ENCODE measurements around the gene NHS. TPM values are rescaled to one million over a fixed set of nuclear protein-coding genes. Genes with fewer than 3 reads are reported as not detected.

The NHS gene
- total and polyA plus RNA-seq, 2 experiments from 2014 or later, result 0.72 to 0.89 TPM

DNA sequence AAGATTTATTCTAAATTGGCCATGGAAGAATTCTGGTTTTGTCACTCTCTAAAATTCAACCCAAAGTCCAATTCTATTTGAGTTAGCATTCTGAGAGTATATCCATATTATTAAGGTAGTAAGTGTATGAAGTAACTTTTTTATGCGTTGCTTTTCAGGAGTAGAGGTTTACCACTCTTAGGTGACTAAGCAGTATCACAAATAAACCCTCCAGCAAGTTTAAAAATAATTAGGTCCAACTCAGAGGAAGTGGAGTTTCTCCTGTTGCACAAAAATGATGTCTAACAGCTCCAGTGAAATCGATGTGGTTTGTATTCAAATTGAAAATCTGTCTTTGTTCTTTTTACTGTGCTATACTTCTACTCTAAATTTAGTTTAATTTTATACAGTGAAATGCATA lies 368.9 kb downstream of the NHS start:
- no peaks in the 10 kb centered on the region for H3K4me1 ChIP-seq (ENCODE audit: low read depth)
- H3K9me3 ChIP-seq (ENCODE audit: low read depth), result no peaks in the 10 kb centered on the region
- H3K4me3 ChIP-seq, result no peak overlapping the region
- TF ChIP-seq CTCF (IDR thresholded peaks at IDR 0.05; ENCODE audit: low read depth, low read length), result no peak
- H3K36me3 ChIP-seq, result no peaks in the 10 kb centered on the region
- DNase-seq (ENCODE audit: low read depth in 1 of 2, low spot score in 1 of 2), result no peak
- no peaks in the 10 kb centered on the region for H3K27me3 ChIP-seq
- no peak overlapping the region for H3K27ac ChIP-seq

DNA sequence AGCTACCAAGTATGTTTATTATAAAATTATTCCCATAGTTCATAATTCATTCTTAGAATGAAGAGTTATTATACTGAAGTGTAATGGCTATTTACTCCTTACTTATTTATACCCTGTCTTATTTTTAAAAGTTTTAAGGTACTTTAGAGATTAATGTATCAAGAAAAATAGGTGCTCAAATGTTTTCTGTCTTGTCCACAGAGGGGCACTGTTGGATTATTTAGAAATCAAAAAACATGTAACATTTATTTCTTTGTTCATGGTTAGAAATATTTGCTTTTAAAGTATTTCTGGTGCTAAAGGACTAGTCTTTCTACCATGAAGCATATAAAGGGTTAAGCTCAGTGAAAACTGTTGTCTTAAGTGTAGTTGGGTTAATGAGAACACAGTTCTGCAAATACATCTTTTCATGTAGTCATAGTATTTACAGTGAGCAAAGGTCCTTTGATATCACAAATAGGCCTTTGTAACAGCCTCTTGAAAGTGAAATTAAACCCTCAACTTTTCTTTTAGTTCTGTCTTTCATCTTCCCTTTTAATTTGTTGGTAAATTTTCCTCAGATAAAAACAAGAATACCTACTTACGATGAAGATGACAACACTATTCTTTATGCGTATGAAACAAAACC lies 370.0 kb downstream of the NHS start:
- Histone ChIP-seq H3K4me1 (ENCODE audit: low read depth) (no peaks in the 10 kb centered on the region), H3K4me3 (no peak overlapping the region), H3K27me3 (no peaks in the 10 kb centered on the region), H3K27ac (no peak overlapping the region), H3K9me3 (ENCODE audit: low read depth) (no peaks in the 10 kb centered on the region), H3K36me3 (no peaks in the 10 kb centered on the region)
- TF ChIP-seq CTCF (IDR thresholded peaks at IDR 0.05; ENCODE audit: low read depth, low read length), result peak; percentile 20
- DNase-seq (ENCODE audit: low read depth in 1 of 2, low spot score in 1 of 2), result peak in 1 of 2 donors; percentile 9

DNA sequence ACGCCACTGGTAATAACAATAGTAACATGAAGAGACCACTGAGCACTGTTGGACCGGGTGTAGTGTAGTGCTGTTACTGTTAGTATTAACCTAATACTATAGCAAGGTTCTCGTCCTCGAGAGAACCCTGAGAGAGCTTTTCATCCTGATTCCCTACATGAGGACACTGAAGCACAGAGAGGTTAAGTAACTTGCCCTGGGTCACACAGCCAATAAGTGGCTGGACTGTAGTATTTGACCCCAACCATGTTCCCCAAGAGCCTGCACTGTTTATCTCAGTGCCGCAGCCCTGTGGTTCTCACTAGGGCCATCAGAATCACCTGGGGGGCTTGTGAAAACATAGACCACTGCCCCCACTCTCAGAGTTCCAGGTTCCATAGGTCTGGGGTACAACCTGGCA lies 372.7 kb downstream of the NHS start:
- no peaks in the 10 kb centered on the region for H3K36me3 ChIP-seq
- H3K4me3 ChIP-seq, result no peak overlapping the region
- no peak overlapping the region for H3K27ac ChIP-seq
- H3K4me1 ChIP-seq (ENCODE audit: low read depth), result no peaks in the 10 kb centered on the region
- no peaks in the 10 kb centered on the region for H3K9me3 ChIP-seq (ENCODE audit: low read depth)
- H3K27me3 ChIP-seq, result no peaks in the 10 kb centered on the region
- no peak for DNase-seq (ENCODE audit: low read depth in 1 of 2, low spot score in 1 of 2)
- TF ChIP-seq CTCF (IDR thresholded peaks at IDR 0.05; ENCODE audit: low read depth, low read length), result no peak

GRCh38 chrX:17748684-17749083 lies 373.7 kb downstream of the NHS start:
- H3K36me3 ChIP-seq, result no peaks in the 10 kb centered on the region
- H3K9me3 ChIP-seq (ENCODE audit: low read depth), result no peaks in the 10 kb centered on the region
- H3K4me1 ChIP-seq (ENCODE audit: low read depth), result no peaks in the 10 kb centered on the region
- no peak for DNase-seq (ENCODE audit: low read depth in 1 of 2, low spot score in 1 of 2)
- H3K27me3 ChIP-seq, result no peaks in the 10 kb centered on the region
- H3K27ac ChIP-seq, result no peak overlapping the region
- no peak overlapping the region for H3K4me3 ChIP-seq
- TF ChIP-seq CTCF (IDR thresholded peaks at IDR 0.05; ENCODE audit: low read depth, low read length), result no peak

- peak in 1 of 2 donors; percentile 9 for DNase-seq (ENCODE audit: low read depth in 1 of 2, low spot score in 1 of 2)
- no peaks in the 10 kb centered on the region for H3K4me1 ChIP-seq (ENCODE audit: low read depth)
- TF ChIP-seq CTCF (IDR thresholded peaks at IDR 0.05; ENCODE audit: low read depth, low read length), result no peak
- no peaks in the 10 kb centered on the region for H3K9me3 ChIP-seq (ENCODE audit: low read depth)
- no peaks in the 10 kb centered on the region for H3K27me3 ChIP-seq
- no peak overlapping the region for H3K27ac ChIP-seq
- H3K36me3 ChIP-seq, result no peaks in the 10 kb centered on the region
- no peak overlapping the region for H3K4me3 ChIP-seq
Measured at GRCh38 chrX:17750436-17750835, 375.4 kb downstream of the NHS start.
